HEK293 (cell line): ENCODE results near the gene ZSWIM1.

Source experiments
- CTCF ChIA-PET: fragments of 350-600 bp; formaldehyde crosslinking; extraction: SDS; loops from one replicate; lab custom pipeline; 2021; ENCODE audit warnings: antibody characterized with exemption; lab: Yijun Ruan, JAX
- POLR2A ChIA-PET: fragments of 300-600 bp; formaldehyde crosslinking; extraction: SDS; loops from one replicate; lab custom pipeline; 2020; ENCODE audit warnings: antibody characterized with exemption, inconsistent platforms; lab: Yijun Ruan, JAX
- H3K27ac ChIP-seq: fragments of 200-500 bp; sonication (Bioruptor generic); 2 replicates; pipeline ENCODE4 v1.5.1; 2014; ENCODE audit warnings: low read depth, low read length, control low read depth, inconsistent platforms; ENCODE audit errors: extremely low read depth
- H3K36me3 ChIP-seq, 2 experiments: fragments of 200-500 bp in 1 of 2; sonication (Bioruptor generic) in 1 of 2; 1 replicate in 1 of 2; 2 replicates in 1 of 2; pipeline ENCODE4 v1.5.1; 2014 to 2017; ENCODE audit warnings: inconsistent platforms in 2 of 2, low read length in 2 of 2; ENCODE audit not compliant: control insufficient read depth in 2 of 2, insufficient read depth in 1 of 2
- H3K4me1 ChIP-seq: fragments of 200-500 bp; sonication (Bioruptor generic); 2 replicates; pipeline ENCODE4 v1.5.1; 2014; ENCODE audit warnings: mild to moderate bottlenecking, low read length, inconsistent platforms; ENCODE audit not compliant: control insufficient read depth, insufficient read depth
- H3K4me3 ChIP-seq: 2 replicates; pipeline ENCODE4 v1.5.1; 2011; ENCODE audit warnings: low read depth, mild to moderate bottlenecking, control low read depth, low read length, moderate library complexity
- H3K9me3 ChIP-seq: fragments of 200-500 bp; sonication (Bioruptor generic); 2 replicates; pipeline ENCODE4 v1.5.1; 2014; ENCODE audit warnings: low read depth, low read length, inconsistent platforms; ENCODE audit not compliant: control insufficient read depth, insufficient read depth
- IKZF3 ChIP-seq: fragments of 450-650 bp; IDR thresholded peaks from 2 replicates; pipeline ENCODE4 v1.5.0; 2018; ENCODE audit warnings: missing biosample characterization, mild to moderate bottlenecking, missing genetic modification characterization, moderate library complexity
- KLF16 ChIP-seq: fragments of 450-650 bp; formaldehyde crosslinking; IDR thresholded peaks from 2 replicates; pipeline ENCODE4 v1.5.1; 2017; ENCODE audit warnings: missing biosample characterization, missing genetic modification characterization
- KLF17 ChIP-seq: fragments of 450-650 bp; formaldehyde crosslinking; IDR thresholded peaks from 2 replicates; pipeline ENCODE4 v1.5.1; 2016; ENCODE audit warnings: missing biosample characterization, missing genetic modification characterization
- KLF8 ChIP-seq: fragments of 450-650 bp; formaldehyde crosslinking; IDR thresholded peaks from 2 replicates; pipeline ENCODE4 v1.5.1; 2016; ENCODE audit warnings: missing biosample characterization, missing genetic modification characterization
- MZF1 ChIP-seq: fragments of 450-650 bp; formaldehyde crosslinking; IDR thresholded peaks from 2 replicates; pipeline ENCODE4 v1.5.1; 2017; ENCODE audit warnings: missing biosample characterization, missing genetic modification characterization, borderline replicate concordance
- PRDM10 ChIP-seq: fragments of 450-650 bp; formaldehyde crosslinking; IDR thresholded peaks from 2 replicates; pipeline ENCODE4 v1.5.1; 2016; ENCODE audit warnings: missing biosample characterization, missing genetic modification characterization
- TSHZ1 ChIP-seq: fragments of 450-650 bp; formaldehyde crosslinking; IDR thresholded peaks from 2 replicates; pipeline ENCODE4 v1.5.1; 2016; ENCODE audit warnings: missing biosample characterization, missing genetic modification characterization, borderline replicate concordance
- ZBTB11 ChIP-seq: fragments of 450-650 bp; formaldehyde crosslinking; conservative IDR thresholded peaks from 2 replicates; pipeline ENCODE4 v1.5.1; 2016; ENCODE audit warnings: low read depth, missing biosample characterization, missing genetic modification characterization
- ZBTB6 ChIP-seq: fragments of 450-650 bp; formaldehyde crosslinking; IDR thresholded peaks from 2 replicates; pipeline ENCODE4 v1.5.1; 2017; ENCODE audit warnings: missing biosample characterization, missing genetic modification characterization
- ZNF18 ChIP-seq: fragments of 450-650 bp; formaldehyde crosslinking; IDR thresholded peaks from 2 replicates; pipeline ENCODE4 v1.5.1; 2016; ENCODE audit warnings: missing biosample characterization, missing genetic modification characterization
- ZNF292 ChIP-seq: fragments of 450-650 bp; formaldehyde crosslinking; IDR thresholded peaks from 2 replicates; pipeline ENCODE4 v1.5.1; 2016; ENCODE audit warnings: low read depth, missing biosample characterization, missing genetic modification characterization, borderline replicate concordance
- ZNF416 ChIP-seq: fragments of 450-650 bp; formaldehyde crosslinking; IDR thresholded peaks from 2 replicates; pipeline ENCODE4 v1.5.1; 2016; ENCODE audit warnings: missing biosample characterization, missing genetic modification characterization
- ZNF449 ChIP-seq: fragments of 450-650 bp; formaldehyde crosslinking; IDR thresholded peaks from 2 replicates; pipeline ENCODE4 v1.5.1; 2017; ENCODE audit warnings: missing biosample characterization, mild to moderate bottlenecking, missing genetic modification characterization, moderate library complexity
- ZNF658 ChIP-seq: fragments of 450-650 bp; formaldehyde crosslinking; IDR thresholded peaks from 2 replicates; pipeline ENCODE4; 2016; ENCODE audit warnings: missing biosample characterization, missing genetic modification characterization
- ZNF785 ChIP-seq: fragments of 450-650 bp; formaldehyde crosslinking; IDR thresholded peaks from 2 replicates; pipeline ENCODE4 v1.5.1; 2016; ENCODE audit warnings: missing biosample characterization, missing genetic modification characterization

ZSWIM1 gene

GRCh38 chr20:45894797-45895196, 13.8 kb downstream of the ZSWIM1 start:
- Histone ChIP-seq H3K4me1 (peaks cover 3% of the 10 kb centered on the region; the same call in 1 of the 2 replicates), H3K36me3 (peaks cover 0 to 45% of the 10 kb centered on the region in 2 experiments; a peak in 2 of 3 replicates), H3K27ac (no peak overlapping the region), H3K9me3 (no peaks in the 10 kb centered on the region), H3K4me3 (no peak overlapping the region)
- ChIA-PET POLR2A (no interaction called here), CTCF (interaction anchor here (0.5 kb wide), 1 partner anchor 10 kb away, joined by 3 read pairs; no protein-coding TSS in a partner anchor)
- no peak for TF ChIP-seq ZNF449
- no peak for TF ChIP-seq KLF16 (tag by site-specific recombination)
- TF ChIP-seq KLF17 (tag by site-specific recombination) = no peak
- TF ChIP-seq ZNF785 (tag by site-specific recombination) = no peak
- no peak for TF ChIP-seq ZNF292 (tag by site-specific recombination)
- TF ChIP-seq ZNF416 = no peak

- H3K27ac ChIP-seq = no peak overlapping the region
- peaks cover 0 to 45% of the 10 kb centered on the region in 2 experiments; a peak in 2 of 3 replicates for H3K36me3 ChIP-seq
- ChIA-PET CTCF (interaction anchor here (0.5 to 1.0 kb wide), 3 partner anchors 9 to 97 kb away, joined by 3 to 5 read pairs (median 3); no protein-coding TSS in a partner anchor), POLR2A (interaction anchor here (2.1 kb wide), 1 partner anchor 9 kb away, joined by 8 read pairs; no protein-coding TSS in a partner anchor)
- H3K4me3 ChIP-seq = no peak overlapping the region
- no peaks in the 10 kb centered on the region for H3K9me3 ChIP-seq
- peaks cover 3% of the 10 kb centered on the region; the same call in 1 of the 2 replicates for H3K4me1 ChIP-seq
- TF ChIP-seq ZNF658 (tag by site-specific recombination) = no peak
- TF ChIP-seq IKZF3 (tag by site-specific recombination) = no peak
- TF ChIP-seq MZF1 (tag by site-specific recombination) = no peak
- TF ChIP-seq ZBTB11 (tag by site-specific recombination) = no peak
- no peak for TF ChIP-seq TSHZ1 (tag by site-specific recombination)
- no peak for TF ChIP-seq ZBTB6
- TF ChIP-seq KLF8 (tag by site-specific recombination) = no peak
- TF ChIP-seq ZNF18 (tag by site-specific recombination) = no peak
- TF ChIP-seq PRDM10 (tag by site-specific recombination) = no peak
These were observed 15.7 kb downstream of the ZSWIM1 start for GRCh38 chr20:45896641-45897161.
